LNCaP clone FGC (cell line): Measurements from ENCODE around the gene LIMS2.

Experiments
- DNase-seq: peaks from one replicate; pipeline ENCODE4 v3.0.0-alpha.2; 2011; ENCODE audit warnings: low read depth
- H3K4me3 ChIP-seq: 2 replicates; pipeline ENCODE4 v1.5.1; 2011; ENCODE audit warnings: mild to moderate bottlenecking, low read depth, low read length, control low read depth
- TF ChIP-seq, protein P1 (sequence below): IDR thresholded peaks from 2 replicates; pipeline ENCODE4 v1.5.1; 2012; ENCODE audit warnings: mild to moderate bottlenecking; ENCODE audit not compliant: control insufficient read depth, insufficient read depth; ENCODE audit errors: extremely low read depth

LIMS2 gene

GRCh38 chr2:127609818-127610217, 65.5 kb downstream of the LIMS2 start:
- no peak overlapping the region for H3K4me3 ChIP-seq
- TF ChIP-seq, protein P1, sequence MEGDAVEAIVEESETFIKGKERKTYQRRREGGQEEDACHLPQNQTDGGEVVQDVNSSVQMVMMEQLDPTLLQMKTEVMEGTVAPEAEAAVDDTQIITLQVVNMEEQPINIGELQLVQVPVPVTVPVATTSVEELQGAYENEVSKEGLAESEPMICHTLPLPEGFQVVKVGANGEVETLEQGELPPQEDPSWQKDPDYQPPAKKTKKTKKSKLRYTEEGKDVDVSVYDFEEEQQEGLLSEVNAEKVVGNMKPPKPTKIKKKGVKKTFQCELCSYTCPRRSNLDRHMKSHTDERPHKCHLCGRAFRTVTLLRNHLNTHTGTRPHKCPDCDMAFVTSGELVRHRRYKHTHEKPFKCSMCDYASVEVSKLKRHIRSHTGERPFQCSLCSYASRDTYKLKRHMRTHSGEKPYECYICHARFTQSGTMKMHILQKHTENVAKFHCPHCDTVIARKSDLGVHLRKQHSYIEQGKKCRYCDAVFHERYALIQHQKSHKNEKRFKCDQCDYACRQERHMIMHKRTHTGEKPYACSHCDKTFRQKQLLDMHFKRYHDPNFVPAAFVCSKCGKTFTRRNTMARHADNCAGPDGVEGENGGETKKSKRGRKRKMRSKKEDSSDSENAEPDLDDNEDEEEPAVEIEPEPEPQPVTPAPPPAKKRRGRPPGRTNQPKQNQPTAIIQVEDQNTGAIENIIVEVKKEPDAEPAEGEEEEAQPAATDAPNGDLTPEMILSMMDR, result no peak
- no peak for DNase-seq

GRCh38 chr2:127609031-127609751, 66.1 kb downstream of the LIMS2 start:
- TF ChIP-seq, protein P1, result no peak
- no peak for DNase-seq
- no peak overlapping the region for H3K4me3 ChIP-seq

DNA sequence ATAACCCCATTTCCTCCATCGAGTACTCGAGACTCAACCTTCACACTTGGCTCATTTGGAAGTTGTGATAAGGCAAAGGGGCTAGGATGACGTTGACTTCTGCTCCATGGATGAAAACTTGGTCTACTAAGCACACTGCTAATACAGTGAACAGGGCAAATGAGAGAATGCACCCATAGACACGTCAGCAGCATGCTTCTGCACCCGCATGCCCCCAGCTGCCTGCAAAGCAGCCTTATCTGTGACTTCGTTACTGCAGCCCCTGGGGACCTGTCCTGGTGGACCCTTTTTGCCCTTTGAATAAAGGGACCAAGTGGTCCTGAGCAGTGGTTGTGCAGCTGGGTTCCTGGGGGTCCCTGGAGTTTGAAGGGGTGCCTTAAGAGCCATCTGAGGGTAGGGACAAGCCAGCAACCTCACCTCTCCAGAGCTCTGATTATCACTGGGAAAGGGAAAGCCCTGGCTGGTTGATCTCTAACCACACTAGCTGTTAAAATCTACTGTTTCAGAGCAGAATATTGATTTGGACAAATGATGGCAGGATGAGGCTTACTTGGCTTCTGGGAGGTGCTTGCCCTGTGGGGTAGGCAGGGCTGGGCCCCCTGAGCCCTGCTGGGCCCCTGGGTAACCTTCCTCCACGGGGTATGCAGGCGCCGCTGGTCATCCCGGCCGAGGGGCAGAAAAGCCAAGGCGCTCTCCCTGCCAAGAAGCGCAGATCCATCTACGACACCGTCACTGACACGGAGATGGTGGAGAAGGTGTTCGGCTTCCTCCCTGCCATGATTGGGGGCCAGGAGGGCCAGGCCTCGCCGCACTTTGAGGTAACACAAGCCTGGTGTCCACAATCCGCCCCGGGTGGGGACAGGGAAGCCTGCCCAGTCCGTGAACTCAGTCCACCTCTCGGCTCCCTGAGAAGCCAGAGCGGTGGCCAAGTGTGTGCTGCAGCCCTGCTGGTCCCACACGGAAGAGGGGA, 67.0 kb downstream of the LIMS2 start:
- H3K4me3 ChIP-seq, result no peak overlapping the region
- no peak for DNase-seq
- TF ChIP-seq, protein P1, result no peak

DNA sequence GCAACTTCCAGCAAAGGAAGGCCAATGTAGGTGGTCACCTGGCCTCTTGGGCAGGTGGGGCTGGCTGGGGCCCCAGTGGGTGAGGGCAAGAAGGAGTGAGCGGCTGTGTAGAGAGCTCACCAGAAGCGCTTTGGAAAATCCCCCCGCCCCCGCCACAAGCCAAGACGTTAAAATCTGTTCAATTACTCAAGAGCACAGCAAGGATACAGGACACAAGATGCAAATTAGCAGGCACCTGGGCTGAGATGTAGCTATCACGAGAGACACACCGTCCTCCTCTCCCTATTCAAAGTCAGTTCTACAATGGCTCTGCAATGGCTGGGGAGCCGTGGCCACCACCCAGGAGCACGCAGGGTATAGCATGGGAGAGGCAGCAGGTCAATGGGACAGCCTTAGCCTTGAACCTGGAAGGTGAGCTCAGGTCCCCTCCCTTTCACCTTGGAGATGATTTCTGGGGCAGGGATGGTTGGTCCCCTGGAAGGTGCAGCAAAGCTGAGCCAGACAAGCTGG, 67.9 kb downstream of the LIMS2 start:
- H3K4me3 ChIP-seq, result no peak overlapping the region
- DNase-seq, result no peak
- TF ChIP-seq, protein P1, result no peak

GRCh38 chr2:127606625-127607398, 68.5 kb downstream of the LIMS2 start:
- TF ChIP-seq, protein P1, result no peak
- H3K4me3 ChIP-seq, result no peak overlapping the region
- DNase-seq, result no peak

DNA sequence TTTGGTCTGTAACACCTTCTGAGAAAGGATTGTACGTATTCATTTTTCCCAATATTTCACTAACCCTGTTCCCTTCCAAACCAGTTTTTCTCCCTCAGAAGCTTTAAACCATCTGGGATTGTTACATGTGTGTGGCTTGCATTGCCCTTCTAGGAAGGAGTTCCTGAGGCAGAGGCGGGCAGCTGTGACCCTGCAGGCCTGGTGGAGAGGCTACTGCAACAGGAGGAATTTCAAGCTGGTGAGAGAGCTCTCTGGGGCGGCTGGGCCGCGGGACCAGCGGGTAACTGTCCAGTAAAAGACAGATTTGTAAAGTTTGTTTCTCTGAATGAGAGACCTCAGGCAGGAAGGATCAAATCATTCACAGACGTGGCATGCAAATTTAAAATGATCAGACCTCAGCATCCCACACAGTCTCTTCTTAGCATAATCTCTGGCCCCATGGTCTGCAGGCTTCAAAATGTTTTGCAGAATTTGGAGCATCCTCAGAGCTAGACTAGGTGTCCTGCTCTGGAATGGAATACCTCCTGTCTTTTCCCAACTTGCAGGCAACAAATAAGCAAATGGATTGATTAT, 69.6 kb downstream of the LIMS2 start:
- TF ChIP-seq, protein P1, result no peak
- DNase-seq, result no peak

More for the DNA sequence above, 69.6 kb downstream of the LIMS2 start:
- H3K4me3 ChIP-seq, result no peak overlapping the region
